Endodermal cell (in vitro differentiated cells): Measurements from ENCODE around the gene TCF12. TPM values are rescaled to one million over a fixed set of nuclear protein-coding genes. Genes with fewer than 3 reads are reported as not detected.

Experiments used
- DNase-seq: peaks from one replicate; pipeline ENCODE4 v3.0.0-alpha.2; 2017
- H3K27ac ChIP-seq: 2 replicates; pipeline ENCODE4 v1.5.1; 2013; ENCODE audit warnings: mild to moderate bottlenecking, low read depth, low read length, moderate library complexity
- H3K27me3 ChIP-seq: 2 replicates; pipeline ENCODE4 v1.6.1; 2013; ENCODE audit warnings: mild to moderate bottlenecking, low read length, moderate library complexity; ENCODE audit not compliant: insufficient read depth, control insufficient read depth, poor library complexity, severe bottlenecking
- H3K36me3 ChIP-seq: 2 replicates; pipeline ENCODE4 v1.7.0; 2013; ENCODE audit warnings: mild to moderate bottlenecking, low read length, moderate library complexity; ENCODE audit not compliant: control insufficient read depth, insufficient read depth
- H3K4me1 ChIP-seq: one replicate; pipeline ENCODE4 v1.7.0; 2013; ENCODE audit warnings: low read length; ENCODE audit not compliant: control insufficient read depth, insufficient read depth
- H3K4me3 ChIP-seq: 2 replicates; pipeline ENCODE4 v1.5.1; 2013; ENCODE audit warnings: mild to moderate bottlenecking, low read length, moderate library complexity
- H3K9ac ChIP-seq: 2 replicates; pipeline ENCODE4 v1.6.1; 2013; ENCODE audit warnings: mild to moderate bottlenecking, low read length, moderate library complexity; ENCODE audit not compliant: poor library complexity, severe bottlenecking; ENCODE audit errors: extremely low read depth
- H3K9me3 ChIP-seq: 2 replicates; pipeline ENCODE4 v1.6.1; 2013; ENCODE audit warnings: mild to moderate bottlenecking, low read length, moderate library complexity; ENCODE audit not compliant: control insufficient read depth
- H3K27ac Mint-ChIP-seq: 2 replicates; pipeline ENCODE4 v1.8.0; 2020; ENCODE audit warnings: mixed read lengths
- H3K27me3 Mint-ChIP-seq: 2 replicates; pipeline ENCODE4 v1.8.0; 2021; ENCODE audit warnings: mild to moderate bottlenecking, mixed read lengths; ENCODE audit not compliant: insufficient read depth
- H3K36me3 Mint-ChIP-seq: 2 replicates; pipeline ENCODE4 v1.8.0; 2020; ENCODE audit warnings: low read depth, mixed read lengths
- H3K4me1 Mint-ChIP-seq: 2 replicates; pipeline ENCODE4 v1.8.0; 2020; ENCODE audit warnings: mixed read lengths
- H3K4me3 Mint-ChIP-seq: 2 replicates; pipeline ENCODE4 v1.8.0; 2020; ENCODE audit warnings: mild to moderate bottlenecking, moderate library complexity, mixed read lengths
- H3K9me3 Mint-ChIP-seq: 2 replicates; pipeline ENCODE4 v1.8.0; 2020; ENCODE audit warnings: mild to moderate bottlenecking, mixed read lengths
- CTCF ChIP-seq: fragments of 200-600 bp; sonication (generic); conservative IDR thresholded peaks from 2 replicates; pipeline ENCODE4 v1.5.0; 2021; ENCODE audit warnings: antibody characterized with exemption, mild to moderate bottlenecking
- WGBS, 2 experiments: methylation state at CpG; one replicate each; pipeline versions ENCODE4 v1.1.5 to v1.1.7; 2013; ENCODE audit warnings: missing lambda C conversion rate in 2 of 2, mixed read lengths in 1 of 2; ENCODE audit not compliant: insufficient coverage in 1 of 2, insufficient read length in 1 of 2; 5-methylcytosine and 5-hydroxymethylcytosine counted together
- total RNA-seq, 2 donors: library from RNA; stranded (reverse); fragmentation: NEBNext Ultra II Directional in 1 of 2; extraction: Animal tissue kit (Norgen Biotek cat#: 25700) in 1 of 2; gene quantifications; 2 replicates in 1 of 2; 3 replicates in 1 of 2; pipeline ENCODE4 v1.2.1, GENCODE V29; 2021

Gene TCF12
- total RNA-seq, 2 donors from 2014 or later, result 103 to 121 TPM

GRCh38 chr15:57114070-57114469 lies 195.6 kb downstream of the TCF12 start:
- H3K4me1 ChIP-seq, result peaks cover 5% of the 10 kb centered on the region
- peaks cover 4% of the 10 kb centered on the region for H3K36me3 ChIP-seq
- DNase-seq, result no peak
- H3K27ac Mint-ChIP-seq, result no peak overlapping the region
- H3K9me3 Mint-ChIP-seq, result no peaks in the 10 kb centered on the region
- peaks cover 20% of the 10 kb centered on the region for H3K4me1 Mint-ChIP-seq
- no peaks in the 10 kb centered on the region for H3K27me3 Mint-ChIP-seq
- no peak overlapping the region for H3K9ac ChIP-seq
- no peak for TF ChIP-seq CTCF
- H3K4me3 Mint-ChIP-seq, result no peak overlapping the region
- H3K9me3 ChIP-seq, result no peaks in the 10 kb centered on the region
- no peaks in the 10 kb centered on the region for H3K27me3 ChIP-seq
- peaks cover 3% of the 10 kb centered on the region for H3K36me3 Mint-ChIP-seq
- H3K27ac ChIP-seq, result no peak overlapping the region
- no peak overlapping the region for H3K4me3 ChIP-seq
- 93 to 100% methylated on average over 2 of the region's 3 CpGs for WGBS, 2 experiments

- H3K4me3 Mint-ChIP-seq, result no peak overlapping the region
- Histone ChIP-seq H3K9me3 (no peaks in the 10 kb centered on the region), H3K27ac (no peak overlapping the region), H3K27me3 (no peaks in the 10 kb centered on the region), H3K4me3 (no peak overlapping the region), H3K4me1 (peaks cover 5% of the 10 kb centered on the region), H3K36me3 (peaks cover 10% of the 10 kb centered on the region), H3K9ac (no peak overlapping the region)
- H3K36me3 Mint-ChIP-seq, result peaks cover 3% of the 10 kb centered on the region
- no peak for TF ChIP-seq CTCF
- no peaks in the 10 kb centered on the region for H3K9me3 Mint-ChIP-seq
- WGBS, 2 experiments, result 79% methylated on average over 2 of the region's 2 CpGs; no CpG with 5 or more reads in 1 of the 2 experiments
- no peaks in the 10 kb centered on the region for H3K27me3 Mint-ChIP-seq
- peaks cover 33% of the 10 kb centered on the region for H3K4me1 Mint-ChIP-seq
- DNase-seq, result no peak
- H3K27ac Mint-ChIP-seq, result no peak overlapping the region
Measured at GRCh38 chr15:57118013-57118799, 199.8 kb downstream of the TCF12 start.

GRCh38 chr15:57122080-57122840 lies 203.8 kb downstream of the TCF12 start:
- peaks cover 15% of the 10 kb centered on the region for H3K36me3 ChIP-seq
- no peak for DNase-seq
- WGBS, 2 experiments, result 92% methylated on average over 2 of the region's 2 CpGs; no CpG with 5 or more reads in 1 of the 2 experiments
- Mint-ChIP-seq H3K27ac (no peak overlapping the region), H3K27me3 (no peaks in the 10 kb centered on the region), H3K36me3 (peaks cover 14% of the 10 kb centered on the region), H3K4me3 (no peak overlapping the region), H3K4me1 (peaks cover 33% of the 10 kb centered on the region), H3K9me3 (no peaks in the 10 kb centered on the region)
- no peaks in the 10 kb centered on the region for H3K9me3 ChIP-seq
- H3K27ac ChIP-seq, result no peak overlapping the region
- H3K9ac ChIP-seq, result no peak overlapping the region
- no peak overlapping the region for H3K4me3 ChIP-seq
- H3K27me3 ChIP-seq, result no peaks in the 10 kb centered on the region
- H3K4me1 ChIP-seq, result peaks cover 5% of the 10 kb centered on the region
- TF ChIP-seq CTCF, result no peak
